ENCODE results near the gene PHF13. TPM values are rescaled to one million over a fixed set of nuclear protein-coding genes. Genes with fewer than 3 reads are reported as not detected.
A peak's percentile ranks its signal among the peaks of the same experiment; 100 is the strongest.

The PHF13 gene
- 13.3 TPM for total RNA-seq
- long read RNA-seq, partial matches to known transcripts: 1 of 8 reads
- long read RNA-seq, other reads (novel, unspliced or antisense): 3 of 8 reads

GRCh38 chr1:6613361-6614018 lies at the start of gene PHF13:
TSS of gene PHF13 (plus strand) at chr1:6613731. CDS start at chr1:6614067, 336 bp downstream.
- peak; percentile 100 for DNase-seq (ENCODE audit: low spot score)

- no peak for DNase-seq (ENCODE audit: low spot score)
Measured at GRCh38 chr1:6569033-6569432, 44.5 kb upstream of the PHF13 start.

DNA sequence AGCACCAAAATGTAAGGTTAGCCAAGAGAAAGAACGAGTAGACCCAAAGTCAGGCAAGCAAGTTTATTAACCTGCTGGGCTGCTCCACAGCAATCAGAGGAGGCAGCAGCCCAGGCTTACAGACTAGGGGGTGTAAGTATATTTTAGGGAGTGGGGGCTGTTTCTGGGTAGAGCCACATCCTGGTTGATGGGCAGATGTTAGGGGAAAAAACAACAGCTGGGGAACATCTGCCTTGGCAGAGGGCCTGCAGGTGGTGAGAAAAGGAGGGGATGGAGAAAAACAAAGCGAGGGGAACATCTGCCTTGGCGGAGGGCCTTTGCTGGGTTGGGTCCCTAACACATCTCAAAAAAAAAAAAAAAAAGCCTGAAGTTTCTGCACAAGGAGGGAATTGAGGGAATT lies 43.4 kb upstream of the PHF13 start:
- no peak for DNase-seq (ENCODE audit: low spot score)

- no peak for DNase-seq (ENCODE audit: low spot score)
Measured at GRCh38 chr1:6570987-6571386, 42.5 kb upstream of the PHF13 start.

DNA sequence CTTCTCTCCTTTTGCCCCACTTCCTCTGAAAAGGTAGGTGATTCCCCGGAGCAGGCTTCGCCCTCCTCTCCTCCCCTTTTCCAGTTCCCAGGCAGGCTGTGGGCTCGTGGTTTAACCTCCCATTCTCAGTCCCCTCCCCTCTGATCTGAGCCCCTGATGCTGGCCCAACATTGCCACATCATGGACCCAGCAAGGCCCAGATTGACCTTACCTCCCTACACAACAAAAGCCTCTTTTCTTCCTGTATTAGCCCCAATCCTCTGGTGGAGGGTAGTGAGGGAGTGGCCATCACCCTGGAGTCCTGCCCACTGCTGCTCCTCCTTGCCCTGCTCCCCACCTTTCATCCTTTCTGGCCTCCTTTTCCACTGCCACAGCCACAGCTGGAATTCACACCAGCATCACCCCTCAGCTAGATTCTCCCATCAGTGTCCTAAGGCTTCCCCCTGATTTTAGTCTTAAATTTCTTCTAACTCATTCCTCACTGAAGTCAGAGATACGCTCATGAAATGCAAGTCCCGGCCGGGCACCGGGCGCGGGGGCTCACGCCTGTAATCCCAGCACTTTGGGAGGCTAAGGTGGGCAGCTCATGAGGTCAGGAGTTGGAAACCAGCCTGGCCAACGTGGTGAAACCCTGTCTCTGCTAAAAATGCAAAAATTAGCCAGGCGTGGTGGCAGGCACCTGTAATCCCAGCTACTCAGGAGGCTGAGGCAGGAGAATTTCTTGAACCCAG lies 40.7 kb upstream of the PHF13 start:
- no peak for DNase-seq (ENCODE audit: low spot score)

DNA sequence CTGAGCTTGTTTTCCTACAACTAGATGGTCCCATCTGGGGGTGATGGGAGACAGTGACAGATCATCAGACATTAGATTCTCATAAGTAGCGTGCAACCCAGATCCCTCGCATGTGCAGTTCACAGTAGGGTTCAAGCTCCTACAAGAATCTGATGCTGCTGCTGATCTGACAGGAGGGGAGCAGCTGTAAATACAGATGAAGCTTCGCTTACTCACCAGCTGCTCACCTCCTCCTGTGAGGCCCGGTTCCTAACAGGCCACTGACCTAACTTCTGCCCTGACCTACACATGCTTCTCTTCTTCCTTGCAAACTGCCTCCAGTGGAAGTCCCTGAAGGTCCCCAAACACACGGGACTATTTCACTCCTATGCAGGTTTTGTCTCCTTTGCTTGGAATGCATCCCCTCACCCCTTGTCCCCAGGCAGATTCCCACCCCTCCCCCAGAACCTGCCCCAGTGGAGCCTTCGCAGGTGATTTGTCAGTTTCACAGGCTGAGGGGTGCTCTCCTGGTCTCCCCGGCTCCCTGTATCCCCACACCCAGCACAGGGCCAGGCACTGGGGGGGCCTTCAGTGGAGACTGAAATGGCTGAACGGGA lies 39.4 kb upstream of the PHF13 start:
- DNase-seq (ENCODE audit: low spot score): no peak

DNA sequence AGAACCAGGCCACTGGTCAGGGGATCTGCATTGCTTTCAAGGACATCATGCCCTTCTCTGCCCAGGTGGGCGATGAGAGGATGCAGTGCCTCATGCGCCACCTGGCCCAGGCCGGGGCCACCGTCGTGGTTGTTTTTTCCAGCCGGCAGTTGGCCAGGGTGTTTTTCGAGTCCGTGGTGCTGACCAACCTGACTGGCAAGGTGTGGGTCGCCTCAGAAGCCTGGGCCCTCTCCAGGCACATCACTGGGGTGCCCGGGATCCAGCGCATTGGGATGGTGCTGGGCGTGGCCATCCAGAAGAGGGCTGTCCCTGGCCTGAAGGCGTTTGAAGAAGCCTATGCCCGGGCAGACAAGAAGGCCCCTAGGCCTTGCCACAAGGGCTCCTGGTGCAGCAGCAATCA lies 38.7 kb upstream of the PHF13 start:
- DNase-seq (ENCODE audit: low spot score): no peak

GRCh38 chr1:6577831-6578525 lies 35.6 kb upstream of the PHF13 start:
- no peak for DNase-seq (ENCODE audit: low spot score)

DNA sequence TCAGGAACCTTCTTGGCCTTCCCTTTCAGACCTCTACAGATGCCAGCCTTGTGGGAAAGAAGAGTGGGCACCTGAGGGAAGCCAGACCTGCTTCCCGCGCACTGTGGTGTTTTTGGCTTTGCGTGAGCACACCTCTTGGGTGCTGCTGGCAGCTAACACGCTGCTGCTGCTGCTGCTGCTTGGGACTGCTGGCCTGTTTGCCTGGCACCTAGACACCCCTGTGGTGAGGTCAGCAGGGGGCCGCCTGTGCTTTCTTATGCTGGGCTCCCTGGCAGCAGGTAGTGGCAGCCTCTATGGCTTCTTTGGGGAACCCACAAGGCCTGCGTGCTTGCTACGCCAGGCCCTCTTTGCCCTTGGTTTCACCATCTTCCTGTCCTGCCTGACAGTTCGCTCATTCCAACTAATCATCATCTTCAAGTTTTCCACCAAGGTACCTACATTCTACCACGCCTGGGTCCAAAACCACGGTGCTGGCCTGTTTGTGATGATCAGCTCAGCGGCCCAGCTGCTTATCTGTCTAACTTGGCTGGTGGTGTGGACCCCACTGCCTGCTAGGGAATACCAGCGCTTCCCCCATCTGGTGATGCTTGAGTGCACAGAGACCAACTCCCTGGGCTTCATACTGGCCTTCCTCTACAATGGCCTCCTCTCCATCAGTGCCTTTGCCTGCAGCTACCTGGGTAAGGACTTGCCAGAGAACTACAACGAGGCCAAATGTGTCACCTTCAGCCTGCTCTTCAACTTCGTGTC lies 34.7 kb upstream of the PHF13 start:
- DNase-seq (ENCODE audit: low spot score): no peak

GRCh38 chr1:6579374-6580118 lies 34.0 kb upstream of the PHF13 start, which contains the start of gene ZBTB48:
TSS of gene ZBTB48 (plus strand) at chr1:6579994. CDS start at chr1:6580610, 616 bp downstream.
- DNase-seq (ENCODE audit: low spot score): peak; percentile 100

- DNase-seq (ENCODE audit: low spot score): no peak
Measured at GRCh38 chr1:6580119-6580592, 33.4 kb upstream of the PHF13 start.

- DNase-seq (ENCODE audit: low spot score): no peak
Measured at GRCh38 chr1:6580593-6581409, 32.7 kb upstream of the PHF13 start.

DNA sequence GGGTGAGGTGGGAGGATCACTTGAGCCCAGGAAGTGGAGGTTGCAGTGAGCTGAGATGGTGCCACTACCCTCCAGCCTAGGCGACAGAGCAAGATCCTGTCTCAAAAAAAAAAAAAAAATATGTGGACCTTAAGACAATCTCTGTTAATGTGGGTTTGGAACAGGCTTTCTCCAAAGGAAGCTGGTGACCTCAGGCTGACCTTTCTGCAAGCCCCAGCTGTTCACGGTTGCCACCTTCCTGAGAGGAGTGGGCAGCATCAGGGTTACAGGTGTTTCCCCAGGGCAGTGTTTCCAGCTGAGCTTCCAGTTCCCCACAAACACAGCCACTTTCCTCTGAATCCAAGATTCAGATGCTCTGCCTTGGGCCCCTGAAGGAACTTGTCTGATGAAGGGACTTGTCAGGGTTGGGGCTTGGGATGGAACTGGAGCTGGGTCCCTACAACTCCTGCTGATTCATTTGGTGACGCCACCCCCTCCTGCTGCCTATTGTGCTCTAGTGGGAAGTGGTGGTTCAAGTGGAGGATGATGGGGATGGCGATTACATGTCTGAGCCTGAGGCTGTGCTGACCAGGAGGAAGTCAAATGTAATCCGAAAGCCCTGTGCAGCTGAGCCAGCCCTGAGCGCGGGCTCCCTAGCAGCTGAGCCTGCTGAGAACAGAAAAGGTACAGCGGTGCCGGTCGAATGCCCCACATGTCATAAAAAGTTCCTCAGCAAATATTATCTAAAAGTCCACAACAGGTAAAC lies 31.8 kb upstream of the PHF13 start:
- DNase-seq (ENCODE audit: low spot score): no peak

- DNase-seq (ENCODE audit: low spot score): no peak
Measured at GRCh38 chr1:6582370-6582769, 31.2 kb upstream of the PHF13 start.

DNA sequence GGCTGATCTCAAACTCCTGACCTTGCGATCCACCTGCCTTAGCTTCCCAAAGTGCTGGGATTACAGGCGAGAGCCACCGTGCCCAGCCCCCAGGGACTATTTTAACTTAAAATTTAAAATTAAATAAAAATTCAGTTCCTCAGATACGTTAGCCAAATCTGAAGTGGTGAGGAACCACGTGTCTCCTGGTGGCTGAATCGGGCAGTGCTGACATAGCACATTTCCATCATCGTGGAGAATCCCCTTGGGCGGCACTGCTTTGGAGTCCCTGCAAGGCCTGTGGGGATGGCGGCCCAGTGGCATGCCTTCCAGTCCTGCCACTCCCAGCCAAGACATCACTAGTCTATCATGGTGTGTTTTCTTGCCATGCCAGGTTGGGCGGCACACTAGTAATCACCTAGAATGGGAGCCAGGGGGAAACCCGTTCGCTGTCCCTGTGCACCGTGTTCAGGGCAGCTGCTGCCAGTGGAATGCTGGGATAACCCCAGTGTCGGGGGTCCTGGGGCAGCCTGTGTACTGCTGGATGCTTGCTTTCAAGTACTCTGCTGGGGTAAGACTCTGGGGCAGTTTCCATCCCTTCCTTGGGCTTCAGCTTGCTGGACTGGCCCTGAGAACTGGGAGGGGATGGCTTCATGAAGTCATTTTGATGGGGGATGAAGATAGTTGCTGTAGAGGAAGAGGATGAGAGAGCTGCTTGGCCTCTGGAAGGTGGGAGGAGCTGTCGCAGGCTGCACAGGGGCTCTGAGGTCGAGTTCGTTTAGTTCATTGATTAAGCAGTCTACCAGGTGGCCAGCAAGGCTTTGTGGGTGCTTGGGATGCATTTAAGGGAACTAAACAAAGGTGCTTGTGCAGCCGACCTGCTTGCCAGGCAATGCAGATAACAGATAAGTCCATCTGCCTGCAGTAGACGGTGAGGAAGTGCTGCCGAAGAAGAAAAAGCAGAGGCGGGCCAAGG lies 29.1 kb upstream of the PHF13 start:
- no peak for DNase-seq (ENCODE audit: low spot score)

GRCh38 chr1:6585081-6585722 lies 28.3 kb upstream of the PHF13 start:
- no peak for DNase-seq (ENCODE audit: low spot score)

GRCh38 chr1:6585841-6586240 lies 27.7 kb upstream of the PHF13 start:
- DNase-seq (ENCODE audit: low spot score): no peak

All from mesenteric fat pad (tissue), 1 donor.